ENCODE measurements around the gene CMSS1.

GRCh38 chr3:100150473-100150872, 332.8 kb downstream of the CMSS1 start:
- TF ChIP-seq POLR2A (IDR thresholded peaks at IDR 0.05) (no peak), CTCF (IDR thresholded peaks at IDR 0.05) (no peak)
